Left forelimb (tissue), 1 donor: Measurements from ENCODE around the gene PCIF1.
"Not testable (repeated sequence)": the region's sequence is repeated elsewhere in the genome, so short reads cannot be mapped to it uniquely, and the experiment has no call there.

Experiments
- DNase-seq: peaks from one replicate; pipeline ENCODE4 v3.0.0-alpha.2; 2018; ENCODE audit warnings: low spot score

The PCIF1 gene

DNA sequence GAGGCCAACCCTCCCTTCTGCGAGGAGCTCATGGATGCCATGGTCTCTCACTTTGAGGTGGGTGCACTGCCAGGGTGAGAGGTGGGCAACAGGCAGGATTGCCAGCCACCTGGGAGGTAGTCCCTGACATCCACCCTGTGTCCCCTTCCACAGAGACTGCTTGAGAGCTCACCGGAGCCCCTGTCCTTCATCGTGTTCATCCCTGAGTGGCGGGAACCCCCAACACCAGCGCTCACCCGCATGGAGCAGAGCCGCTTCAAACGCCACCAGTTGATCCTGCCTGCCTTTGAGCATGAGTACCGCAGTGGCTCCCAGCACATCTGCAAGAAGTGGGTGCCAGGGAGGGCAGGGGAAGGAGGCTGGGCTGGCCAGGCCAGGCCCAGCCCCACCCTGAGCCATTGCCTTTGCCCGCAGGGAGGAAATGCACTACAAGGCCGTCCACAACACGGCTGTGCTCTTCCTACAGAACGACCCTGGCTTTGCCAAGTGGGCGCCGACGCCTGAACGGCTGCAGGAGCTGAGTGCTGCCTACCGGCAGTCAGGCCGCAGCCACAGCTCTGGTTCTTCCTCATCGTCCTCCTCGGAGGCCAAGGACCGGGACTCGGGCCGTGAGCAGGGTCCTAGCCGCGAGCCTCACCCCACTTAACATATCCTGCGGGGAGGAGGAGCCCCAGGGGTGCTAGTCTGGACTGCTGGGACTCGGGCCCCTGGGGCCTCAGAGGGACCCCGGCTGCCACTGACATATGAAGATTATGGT lies 12.8 kb downstream of the PCIF1 start:
- no peak for DNase-seq

DNA sequence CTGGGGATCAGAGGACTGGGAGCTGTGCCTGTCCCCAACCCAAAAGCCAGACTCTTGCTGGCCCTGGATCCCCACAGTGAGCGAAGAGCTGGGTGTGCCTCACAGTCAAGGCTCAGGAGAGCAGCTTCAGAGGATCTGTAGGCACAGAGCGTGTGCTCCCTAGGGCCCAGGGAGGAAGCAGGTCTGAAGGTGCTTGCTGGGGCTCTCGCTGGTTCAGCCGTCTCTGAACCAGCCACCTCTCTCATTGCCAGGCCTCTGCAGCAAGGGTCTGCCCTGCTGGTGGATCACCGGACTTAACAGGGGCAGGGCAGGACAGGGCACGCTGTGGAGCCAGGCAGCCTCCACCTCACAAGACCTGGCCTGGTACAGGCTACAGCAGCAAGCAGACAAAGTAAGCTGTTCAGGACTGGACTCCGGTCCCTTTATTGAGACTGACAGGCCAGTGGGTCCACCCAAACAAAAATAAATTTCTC lies 13.8 kb downstream of the PCIF1 start:
- no peak for DNase-seq

DNA sequence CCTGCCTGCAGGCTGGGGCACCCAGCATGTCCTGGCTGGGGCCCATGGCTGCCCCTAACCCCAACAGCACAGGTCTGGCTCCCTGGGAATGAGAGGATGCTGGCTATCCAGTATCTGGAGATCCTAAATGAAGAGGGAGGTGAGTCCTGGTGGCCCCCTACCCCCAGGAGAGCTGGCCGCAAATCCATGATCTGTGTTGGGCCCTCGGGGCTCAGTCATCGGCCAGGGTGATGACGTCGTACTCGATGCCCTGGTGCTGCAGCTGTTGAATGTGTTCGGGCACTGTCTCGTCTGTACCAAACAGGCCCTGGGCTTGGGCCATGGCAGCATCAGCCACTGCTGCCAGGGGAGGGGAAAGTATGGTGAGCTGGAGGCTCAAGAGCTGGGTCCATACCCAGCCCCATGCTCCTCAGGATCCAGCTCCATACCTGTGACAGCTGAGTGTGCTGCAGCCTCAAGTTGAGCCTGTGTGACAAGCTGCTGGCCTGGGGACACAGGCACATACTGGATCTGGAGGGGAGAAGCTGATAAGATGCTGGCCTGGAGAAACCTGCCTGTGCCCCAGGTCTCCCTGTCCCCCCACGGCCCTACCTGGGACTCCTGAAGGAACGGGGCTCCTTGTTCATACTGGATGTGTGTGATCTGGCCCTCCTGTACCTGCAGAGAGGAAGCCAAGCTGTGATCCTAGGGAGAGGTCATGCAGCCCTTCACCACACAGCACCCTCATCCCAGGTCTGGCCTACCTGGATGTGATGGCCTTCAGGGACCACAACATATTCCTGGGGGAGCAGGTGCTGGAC lies 14.5 kb downstream of the PCIF1 start:
- no peak for DNase-seq

DNA sequence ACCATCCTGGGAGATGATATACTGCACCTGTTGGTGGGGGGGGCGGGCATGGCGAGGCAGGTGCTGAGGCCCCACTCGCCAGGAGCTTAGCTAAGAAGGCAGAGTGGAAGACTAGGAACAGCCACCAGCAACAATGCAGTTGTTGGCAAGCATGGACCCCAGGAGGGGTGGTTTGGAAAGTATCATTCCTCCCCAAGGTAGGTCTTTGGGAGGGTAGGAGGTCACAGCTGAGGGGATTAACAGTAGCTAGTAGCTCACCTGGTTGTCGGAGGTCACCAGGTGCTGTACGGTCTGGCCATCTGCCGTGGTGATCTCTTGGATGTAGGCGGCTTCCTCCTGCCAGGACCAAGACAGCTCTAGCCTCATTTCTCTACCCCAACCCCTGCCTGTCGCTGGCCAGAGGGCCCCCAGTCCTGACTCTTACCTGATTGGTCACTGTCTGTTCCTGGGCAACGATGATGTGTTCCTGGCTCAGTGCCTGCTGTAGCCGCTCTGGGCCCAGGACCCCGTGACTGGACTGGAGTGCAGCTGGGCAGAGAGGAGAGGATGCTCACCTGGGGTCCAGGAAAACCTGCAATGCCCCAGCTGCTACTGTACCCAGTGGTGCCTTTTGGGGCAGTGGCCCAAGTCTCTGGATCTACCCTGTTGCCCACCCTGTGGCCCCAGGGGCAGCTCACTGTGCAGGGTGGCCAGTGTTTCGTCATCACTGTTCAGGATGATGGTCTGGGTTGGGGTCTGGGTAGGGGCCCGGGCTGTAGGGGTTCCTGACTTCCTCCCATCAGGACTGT lies 15.3 kb downstream of the PCIF1 start:
- DNase-seq, result no peak

DNA sequence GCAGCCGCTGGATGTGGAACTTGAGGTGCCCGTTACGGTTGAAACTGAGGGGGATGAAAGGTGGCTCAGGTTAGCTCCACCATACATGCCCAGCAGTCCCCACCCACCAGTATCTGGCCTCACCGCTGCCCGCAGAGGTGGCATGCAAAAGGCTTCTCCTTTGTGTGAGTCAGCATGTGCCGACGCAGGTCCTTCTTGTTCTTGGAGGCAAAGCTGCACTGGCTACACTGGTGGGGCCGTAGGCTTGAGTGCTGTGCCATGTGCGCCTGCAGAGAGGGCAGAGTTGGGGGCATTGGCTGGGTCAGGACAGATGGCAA lies 15.8 kb downstream of the PCIF1 start:
- DNase-seq, result no peak

DNA sequence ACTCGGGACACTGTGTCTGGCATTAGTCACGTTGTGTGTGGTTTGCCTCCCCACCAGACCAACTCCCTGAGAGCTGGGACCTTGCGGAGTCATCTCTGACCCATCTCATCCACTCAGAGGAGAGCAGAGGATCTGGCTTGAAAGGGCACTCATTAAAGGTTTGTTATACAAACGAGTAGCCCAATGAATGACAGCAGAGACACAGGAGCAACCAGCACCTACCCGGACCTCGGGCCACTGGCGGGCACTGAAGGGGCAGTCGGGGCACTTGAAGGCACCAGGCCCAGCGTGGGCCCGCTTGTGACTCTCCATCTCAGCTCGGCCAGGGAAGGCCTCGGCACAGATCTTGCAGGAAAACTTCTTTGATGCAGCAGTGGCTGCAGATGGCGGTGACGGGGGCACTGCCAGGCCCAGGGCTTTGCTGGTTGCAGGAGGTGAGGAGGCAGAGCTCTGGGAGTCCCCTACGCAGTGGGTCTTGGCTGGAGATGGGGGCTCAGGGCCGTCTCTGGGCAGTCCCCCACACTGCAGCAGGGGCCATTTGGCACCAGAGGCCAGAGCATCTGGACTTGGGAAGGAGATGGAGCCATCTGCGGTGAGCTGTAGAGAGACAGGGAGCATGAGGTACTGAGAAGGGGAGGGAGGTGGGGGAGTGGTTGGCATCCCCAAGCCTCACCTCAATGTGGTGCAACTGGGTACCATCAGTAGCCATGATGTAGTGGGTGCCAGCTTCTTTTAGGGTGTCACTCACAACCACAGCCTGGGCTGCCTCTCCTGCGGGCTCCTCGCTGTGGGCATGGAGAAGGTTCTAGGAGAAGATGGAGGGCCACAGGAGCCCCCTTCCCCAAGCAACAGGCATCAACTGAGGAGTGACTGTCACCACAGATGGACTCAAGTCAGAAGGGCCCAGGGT lies 17.7 kb downstream of the PCIF1 start:
- no peak for DNase-seq

DNA sequence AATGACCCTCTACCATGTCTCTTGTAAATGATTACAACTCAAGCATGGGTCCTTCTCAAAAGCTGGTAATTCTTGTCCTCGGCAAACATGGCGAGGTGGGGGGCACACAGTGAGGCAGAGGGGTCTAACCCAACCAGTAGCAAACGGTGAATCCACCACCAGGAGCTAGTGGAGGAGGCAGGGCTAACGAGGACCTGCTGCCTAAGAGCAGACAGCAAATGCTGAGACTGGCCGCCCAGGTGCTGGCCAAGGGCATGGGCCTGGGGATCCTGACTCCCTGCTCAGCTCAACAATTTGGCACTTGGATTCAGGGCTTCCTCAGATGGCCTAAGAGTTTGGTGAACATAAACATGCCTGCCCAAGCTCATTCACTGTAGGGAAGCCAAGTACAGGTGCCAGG lies 18.4 kb downstream of the PCIF1 start:
- no peak for DNase-seq

DNA sequence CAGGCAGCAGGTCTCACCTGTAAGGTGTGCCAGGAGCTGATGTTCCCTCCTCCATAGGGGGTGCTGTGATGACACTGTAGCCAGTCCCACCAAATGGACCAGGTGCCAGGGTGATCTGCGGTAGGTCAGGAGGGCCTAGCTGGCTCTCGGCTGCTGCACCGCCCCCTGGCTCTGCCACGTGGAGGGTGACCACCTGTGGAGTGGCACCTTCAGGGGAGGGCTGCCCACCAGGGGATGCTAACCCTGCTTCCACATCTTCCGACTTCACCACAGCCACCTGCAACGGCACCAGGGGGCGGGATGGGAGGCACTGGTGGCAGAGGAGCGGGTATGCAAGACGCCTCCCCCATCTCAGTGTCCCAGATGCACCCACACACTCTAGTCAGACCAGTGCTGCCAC lies 19.2 kb downstream of the PCIF1 start:
- DNase-seq, result peak; percentile 69

DNA sequence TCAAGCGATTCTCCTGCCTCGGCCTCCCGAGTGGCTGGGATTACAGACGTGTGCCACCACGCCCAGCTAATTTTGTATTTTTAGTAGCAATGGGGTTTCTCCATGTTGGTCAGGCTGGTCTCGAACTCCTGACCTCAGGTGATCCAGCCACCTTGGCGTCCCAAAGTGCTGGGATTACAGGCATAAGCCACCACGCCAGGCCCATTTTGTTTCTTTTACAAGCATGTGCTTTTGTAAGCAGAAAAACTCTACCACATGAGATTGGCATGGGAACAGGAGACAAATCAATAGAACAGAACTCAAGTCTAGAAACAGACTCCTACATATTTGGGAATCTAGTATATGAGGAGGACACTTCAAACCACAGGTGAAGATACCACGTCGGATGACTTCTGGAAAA lies 21.8 kb downstream of the PCIF1 start:
- not testable (repeated sequence) for DNase-seq

DNA sequence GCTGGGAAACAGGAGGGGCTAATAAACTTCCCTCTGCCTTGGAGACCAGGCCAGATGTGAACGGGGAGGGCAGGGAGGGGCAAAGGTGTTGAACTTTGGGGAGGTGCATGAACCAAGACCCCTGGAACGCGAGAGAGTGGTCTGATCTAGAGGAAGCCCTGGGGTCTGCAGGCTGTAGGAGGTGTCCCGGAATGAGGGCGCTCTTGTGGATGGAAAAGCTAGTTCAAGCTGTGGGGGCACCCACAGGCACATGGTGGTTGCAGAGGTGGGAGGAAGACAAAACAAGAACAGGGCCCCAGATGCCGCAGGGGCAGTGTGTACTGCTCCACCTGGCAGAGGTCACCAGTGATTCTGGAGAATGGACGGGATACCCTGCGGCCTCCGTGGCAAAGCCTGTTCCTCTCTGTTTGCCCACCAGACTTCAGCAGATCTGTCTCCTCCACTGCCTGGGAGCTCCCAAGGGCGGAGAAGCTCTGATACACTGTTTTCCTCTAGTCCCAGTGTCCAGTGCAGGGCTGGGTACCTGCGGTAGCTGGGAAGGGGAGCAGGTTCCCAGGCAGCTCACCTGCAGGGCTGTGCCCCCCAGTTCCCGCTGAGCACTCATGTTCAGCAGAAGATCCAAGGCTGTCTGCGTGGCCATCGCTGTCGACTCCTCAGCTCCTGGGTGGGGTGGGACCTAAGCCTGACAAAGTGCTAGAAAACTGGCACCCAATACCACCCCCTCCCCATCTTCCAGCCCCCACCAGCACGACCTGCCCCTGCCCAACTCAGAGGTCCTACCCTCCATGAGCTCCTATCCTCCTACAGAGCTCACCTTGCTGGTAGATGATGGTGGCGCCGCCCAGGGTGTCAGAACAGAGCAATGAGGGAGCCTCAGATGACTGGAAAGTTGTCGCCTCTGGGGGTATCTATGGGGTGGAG lies 22.8 kb downstream of the PCIF1 start:
- peak; percentile 51 for DNase-seq

DNA sequence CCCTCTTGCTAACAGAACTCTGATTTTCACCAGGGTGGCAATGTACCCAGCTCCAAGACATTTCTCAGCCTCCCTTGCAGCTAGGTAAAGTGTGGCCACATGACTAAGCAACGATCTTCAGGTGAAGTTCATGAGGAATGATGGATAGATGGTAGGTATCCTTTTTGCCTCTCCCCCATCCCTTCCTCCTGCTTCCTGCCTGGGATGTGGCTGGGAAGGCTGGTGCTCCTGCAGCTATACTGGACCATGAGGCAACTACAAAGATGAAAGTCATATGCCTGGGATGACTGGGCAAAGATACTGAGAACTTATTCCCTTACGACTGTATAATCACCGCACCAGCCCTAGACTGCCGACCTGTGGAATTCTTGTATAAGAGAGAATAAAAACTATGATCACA lies 24.1 kb downstream of the PCIF1 start:
- DNase-seq, result no peak

DNA sequence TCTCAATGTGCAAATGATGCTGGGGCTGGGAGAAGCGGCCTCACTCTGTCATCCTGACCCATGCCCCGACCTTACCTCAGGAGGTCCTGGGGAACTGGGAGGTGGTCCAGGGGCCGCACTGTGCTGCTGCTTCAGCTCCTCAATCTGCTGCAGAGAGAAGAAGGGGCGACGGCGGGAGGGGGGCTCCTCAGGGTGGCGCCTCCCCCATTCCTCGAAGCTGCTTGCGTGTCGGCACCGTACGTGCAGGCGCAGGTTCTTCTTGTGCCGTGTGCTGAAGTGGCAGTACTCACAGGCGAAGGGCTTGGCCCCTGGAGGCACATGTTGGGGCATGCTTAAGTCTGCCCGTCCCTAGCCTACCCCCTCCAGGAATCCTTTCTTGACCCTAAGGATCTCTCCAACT lies 24.6 kb downstream of the PCIF1 start:
- DNase-seq, result peak; percentile 37

DNA sequence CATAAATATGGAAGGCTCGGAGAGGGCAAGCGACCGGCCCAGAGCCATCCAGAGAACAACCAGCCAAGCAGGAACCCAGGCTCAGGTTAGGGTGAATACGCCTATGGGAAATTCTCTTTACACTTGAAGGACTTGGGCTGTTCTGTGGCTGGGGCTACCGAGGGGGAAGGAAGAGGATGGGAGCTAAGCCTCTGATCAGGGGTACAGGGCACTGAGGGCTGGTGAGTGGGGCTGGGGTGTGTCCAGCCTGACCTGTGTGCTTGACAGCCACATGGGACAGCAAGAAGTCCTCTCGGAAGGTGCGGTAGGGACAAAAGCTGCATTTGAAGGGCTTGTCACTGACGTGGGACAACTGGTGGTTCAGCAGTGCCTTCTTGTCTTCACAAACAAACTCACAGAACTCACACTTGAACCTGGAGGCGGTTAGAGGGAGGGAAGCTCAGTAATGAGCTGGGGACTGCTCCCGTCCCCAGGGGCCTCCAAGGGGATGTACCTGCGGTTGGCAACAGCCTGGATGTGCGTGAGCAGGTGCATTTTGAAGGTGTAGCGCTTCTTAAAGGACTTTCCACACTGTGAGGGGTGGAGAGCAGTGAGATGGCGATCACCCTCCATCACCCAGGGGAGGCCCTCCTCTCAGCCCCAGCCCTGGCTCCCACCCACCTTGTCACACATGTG lies 25.6 kb downstream of the PCIF1 start:
- peak; percentile 41 for DNase-seq

DNA sequence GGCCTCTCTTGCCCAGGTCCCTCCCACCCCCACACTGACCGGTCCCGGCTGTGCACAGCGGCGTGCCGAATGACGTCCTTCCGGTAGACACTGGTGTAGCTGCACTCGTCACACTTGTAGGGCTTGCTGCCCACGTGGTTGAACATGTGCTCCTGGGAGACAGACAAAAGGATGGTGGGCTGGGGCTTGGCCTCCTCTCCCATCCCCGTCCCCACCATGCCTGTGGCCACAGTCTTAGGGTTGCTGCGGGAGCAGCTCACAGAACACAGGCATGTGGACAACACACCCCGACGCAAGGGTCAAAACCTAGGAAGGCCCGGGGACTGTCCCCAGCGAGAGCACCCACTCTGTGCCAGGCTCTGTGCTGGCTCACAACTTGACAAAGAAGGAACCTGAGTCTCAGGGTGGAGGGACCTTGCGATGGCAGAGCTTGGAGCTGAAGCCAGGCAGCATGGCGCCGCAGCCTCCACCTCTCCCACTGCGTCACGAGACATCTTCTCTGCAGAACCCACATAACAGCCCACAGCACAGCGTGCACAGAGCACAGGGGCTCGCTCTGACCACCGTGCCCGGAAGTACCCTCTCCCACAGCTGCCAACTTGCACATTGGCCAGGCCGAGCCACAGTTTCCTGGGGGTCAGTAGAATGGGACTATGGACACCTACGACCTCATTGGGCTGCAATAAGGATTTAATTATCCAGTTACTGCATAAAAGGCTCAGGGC lies 27.7 kb downstream of the PCIF1 start:
- DNase-seq, result peak; percentile 40

DNA sequence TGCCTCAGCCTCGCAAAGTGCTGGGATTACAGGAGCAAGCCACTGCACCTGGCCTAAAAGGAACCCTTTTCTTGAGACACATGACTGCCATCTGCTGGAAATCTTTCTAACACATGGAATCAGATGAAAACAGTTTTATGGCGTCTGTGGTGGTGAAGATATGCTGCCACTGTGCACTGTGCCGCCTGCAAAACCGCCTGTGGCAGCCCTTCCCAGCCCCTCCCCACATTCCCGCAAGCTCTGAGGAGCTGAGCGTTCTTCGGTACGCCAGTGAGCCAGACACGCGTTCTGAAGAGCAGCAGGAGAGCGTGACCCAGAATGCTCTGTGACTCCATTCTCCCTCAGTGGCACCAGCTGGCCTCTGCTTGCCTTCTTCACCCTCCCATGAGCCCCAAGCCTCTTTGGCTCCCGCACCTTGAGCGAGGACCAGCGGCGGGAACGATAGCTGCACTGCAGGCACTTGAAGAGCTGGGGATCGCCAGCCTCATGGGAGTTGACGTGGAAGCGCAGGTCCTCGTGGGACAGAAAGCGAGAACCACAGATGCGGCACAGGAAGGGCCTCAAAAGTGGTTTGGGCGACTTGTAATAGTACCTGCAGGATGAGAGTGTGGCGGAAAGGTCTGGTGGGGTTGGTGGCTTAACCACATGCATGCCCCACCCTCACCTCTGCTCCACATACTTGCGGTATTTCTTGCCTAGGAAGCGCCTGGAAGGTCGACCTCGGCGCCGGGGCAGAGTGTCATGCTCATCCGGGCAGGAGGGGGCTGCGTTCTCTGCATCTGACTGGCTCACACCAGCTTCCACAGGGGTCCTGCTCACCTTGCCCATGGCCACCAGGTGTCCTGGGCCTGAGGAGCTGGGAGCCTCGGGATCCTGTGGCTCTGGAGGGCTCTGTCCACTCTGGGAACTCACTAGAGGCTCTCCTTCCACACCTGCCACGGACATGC lies 28.8 kb downstream of the PCIF1 start:
- DNase-seq, result peak; percentile 45

DNA sequence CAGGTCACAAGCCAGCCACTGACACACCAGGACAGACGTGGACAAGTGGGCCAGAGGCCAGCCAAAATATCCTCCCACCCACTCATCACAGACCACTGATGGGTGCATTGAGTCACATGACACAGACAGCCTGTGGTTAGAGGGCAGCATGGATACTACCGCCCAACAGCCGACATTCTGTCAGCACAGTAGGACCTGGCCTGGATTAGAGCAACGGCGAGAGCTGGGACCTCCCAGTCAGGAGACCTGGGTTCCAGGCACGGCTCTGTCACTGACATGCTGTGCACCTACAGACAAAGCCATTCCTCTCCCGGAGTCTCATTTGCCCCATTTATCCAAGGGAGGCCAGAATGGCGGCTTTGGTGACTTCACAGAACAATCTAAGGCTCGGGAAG lies 29.5 kb downstream of the PCIF1 start:
- peak; percentile 62 for DNase-seq

DNA sequence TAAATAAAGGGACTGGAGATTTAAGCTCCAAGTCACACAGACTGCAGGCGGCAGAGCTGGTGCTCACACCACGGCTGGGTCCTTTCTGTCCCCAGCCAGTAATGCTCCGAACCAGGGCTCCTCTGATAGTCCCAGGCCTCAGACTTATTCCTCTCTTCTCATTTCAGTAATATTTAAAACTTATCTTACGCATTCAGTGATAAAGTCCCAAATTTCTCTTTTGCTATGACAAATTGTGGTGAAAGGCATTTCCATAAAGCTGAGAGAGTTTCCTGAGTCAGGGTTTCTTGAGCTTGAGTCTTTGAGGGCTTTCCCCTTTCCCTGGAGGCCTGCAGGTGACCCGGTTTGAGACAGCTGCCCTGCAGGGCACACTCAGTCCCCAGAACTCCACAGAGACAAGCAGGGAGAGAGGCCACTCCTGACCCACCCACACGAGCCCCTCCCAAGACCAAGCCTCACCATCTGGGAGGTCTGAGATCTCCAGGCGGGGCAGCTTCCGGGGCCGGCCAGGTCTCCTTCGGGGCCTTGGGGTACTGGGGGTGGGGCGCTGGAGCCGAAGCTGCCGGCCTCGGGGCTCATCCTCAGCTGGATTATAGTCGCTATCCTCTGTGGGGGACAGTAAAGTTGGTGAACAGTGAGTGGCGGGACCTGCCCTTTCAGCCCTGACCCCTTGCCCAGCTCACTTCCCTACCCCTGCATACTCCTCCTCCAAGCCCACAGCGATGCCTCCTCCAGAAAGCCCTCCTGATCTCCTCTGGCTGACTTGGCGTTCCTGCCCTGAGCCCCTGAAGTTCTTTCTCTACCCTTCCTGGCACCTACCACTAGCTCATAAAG lies 30.9 kb downstream of the PCIF1 start:
- DNase-seq, result peak; percentile 54
